ENCODE data around the gene MCM3AP. TPM values are rescaled to one million over a fixed set of nuclear protein-coding genes. Genes with fewer than 3 reads are reported as not detected.
A peak's percentile ranks its signal among the peaks of the same experiment; 100 is the strongest.

Gene MCM3AP
- total and polyA plus RNA-seq, 9 of the 15 experiments (the other 6 are each of a cell fraction or from before 2014, with no cell fraction given) = 6.5 to 179 (median 69.6) TPM

DNA sequence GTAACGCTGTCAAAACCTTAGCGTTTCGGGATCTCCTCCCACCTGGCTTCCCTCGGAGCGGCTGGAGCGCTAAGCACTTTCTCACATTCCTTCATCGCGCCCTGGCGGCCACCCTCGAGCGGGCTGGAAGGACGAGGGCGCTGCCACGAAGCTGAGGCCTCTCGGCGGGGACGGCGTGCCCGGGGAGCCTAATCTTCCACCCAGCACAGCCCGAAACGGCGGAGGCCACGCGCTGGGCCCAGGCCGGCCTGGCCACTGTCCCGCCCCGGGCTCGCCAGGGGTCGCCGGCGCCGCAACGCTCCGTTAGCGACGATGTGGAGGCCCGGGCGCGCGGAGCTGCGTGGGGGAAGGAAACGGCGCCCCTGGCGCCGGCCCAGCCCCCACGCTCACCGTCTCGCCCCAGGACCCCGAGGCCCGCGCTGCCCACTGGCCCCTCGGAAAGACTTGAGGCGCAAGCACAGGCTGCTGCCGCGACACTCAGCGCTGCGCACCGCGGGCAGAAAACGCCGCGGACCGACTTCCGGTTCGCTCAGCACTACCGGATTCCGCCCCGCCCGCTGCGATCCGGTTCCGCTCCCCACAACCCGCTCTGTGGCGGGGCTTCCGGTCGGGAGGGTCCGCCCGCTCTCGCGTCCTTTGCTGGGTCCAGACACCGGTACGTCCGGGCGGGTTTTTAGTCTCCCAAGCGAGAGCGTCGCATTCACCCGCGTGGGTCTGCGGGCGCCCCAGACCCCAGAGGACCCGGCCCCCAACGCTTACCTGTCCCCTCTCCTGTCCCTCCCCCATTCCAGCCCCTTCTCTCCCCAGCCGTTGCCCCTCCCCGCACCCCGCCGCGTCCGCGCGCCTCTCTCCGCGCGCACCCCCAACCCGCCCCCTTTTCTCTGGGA lies 593 bp upstream of the MCM3AP start, which contains the start of gene YBEY (continued):
- TF ChIP-seq, protein P1, sequence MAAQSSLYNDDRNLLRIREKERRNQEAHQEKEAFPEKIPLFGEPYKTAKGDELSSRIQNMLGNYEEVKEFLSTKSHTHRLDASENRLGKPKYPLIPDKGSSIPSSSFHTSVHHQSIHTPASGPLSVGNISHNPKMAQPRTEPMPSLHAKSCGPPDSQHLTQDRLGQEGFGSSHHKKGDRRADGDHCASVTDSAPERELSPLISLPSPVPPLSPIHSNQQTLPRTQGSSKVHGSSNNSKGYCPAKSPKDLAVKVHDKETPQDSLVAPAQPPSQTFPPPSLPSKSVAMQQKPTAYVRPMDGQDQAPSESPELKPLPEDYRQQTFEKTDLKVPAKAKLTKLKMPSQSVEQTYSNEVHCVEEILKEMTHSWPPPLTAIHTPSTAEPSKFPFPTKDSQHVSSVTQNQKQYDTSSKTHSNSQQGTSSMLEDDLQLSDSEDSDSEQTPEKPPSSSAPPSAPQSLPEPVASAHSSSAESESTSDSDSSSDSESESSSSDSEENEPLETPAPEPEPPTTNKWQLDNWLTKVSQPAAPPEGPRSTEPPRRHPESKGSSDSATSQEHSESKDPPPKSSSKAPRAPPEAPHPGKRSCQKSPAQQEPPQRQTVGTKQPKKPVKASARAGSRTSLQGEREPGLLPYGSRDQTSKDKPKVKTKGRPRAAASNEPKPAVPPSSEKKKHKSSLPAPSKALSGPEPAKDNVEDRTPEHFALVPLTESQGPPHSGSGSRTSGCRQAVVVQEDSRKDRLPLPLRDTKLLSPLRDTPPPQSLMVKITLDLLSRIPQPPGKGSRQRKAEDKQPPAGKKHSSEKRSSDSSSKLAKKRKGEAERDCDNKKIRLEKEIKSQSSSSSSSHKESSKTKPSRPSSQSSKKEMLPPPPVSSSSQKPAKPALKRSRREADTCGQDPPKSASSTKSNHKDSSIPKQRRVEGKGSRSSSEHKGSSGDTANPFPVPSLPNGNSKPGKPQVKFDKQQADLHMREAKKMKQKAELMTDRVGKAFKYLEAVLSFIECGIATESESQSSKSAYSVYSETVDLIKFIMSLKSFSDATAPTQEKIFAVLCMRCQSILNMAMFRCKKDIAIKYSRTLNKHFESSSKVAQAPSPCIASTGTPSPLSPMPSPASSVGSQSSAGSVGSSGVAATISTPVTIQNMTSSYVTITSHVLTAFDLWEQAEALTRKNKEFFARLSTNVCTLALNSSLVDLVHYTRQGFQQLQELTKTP (IDR thresholded peaks at IDR 0.05; ENCODE audit: low read depth in 1 of 2, partially characterized antibody in 2 of 2) = peak in 1 of 2 experiments; percentile 62
- TF ChIP-seq SMARCA4 (IDR thresholded peaks at IDR 0.05) = no peak
- TF ChIP-seq TCF7L2 (IDR thresholded peaks at IDR 0.05; ENCODE audit: low read depth, low read length) = no peak
- TF ChIP-seq TARDBP (IDR thresholded peaks at IDR 0.05) = peak; percentile 83; the same call in 1 of the 2 replicates
- no peak for TF ChIP-seq ZNF134 (CRISPR knock-in tag; conservative IDR thresholded peaks at IDR 0.05)
- no peak for TF ChIP-seq MTA1 (IDR thresholded peaks at IDR 0.05; ENCODE audit: borderline replicate concordance)
- no peak for TF ChIP-seq ZNF165 (CRISPR knock-in tag; IDR thresholded peaks at IDR 0.05; ENCODE audit: borderline replicate concordance)
- peak; percentile 52; the same call in 1 of the 2 replicates for TF ChIP-seq NFE2 (IDR thresholded peaks at IDR 0.05; ENCODE audit: low read depth)
- peak; percentile 96; the same call in 1 of the 2 replicates for TF ChIP-seq MTA3 (IDR thresholded peaks at IDR 0.05; ENCODE audit: borderline replicate concordance)
- TF ChIP-seq U2AF1 (optimal IDR thresholded peaks at IDR 0.05; ENCODE audit: low read depth, low read length) = peak; percentile 98
- TF ChIP-seq, protein P2, sequence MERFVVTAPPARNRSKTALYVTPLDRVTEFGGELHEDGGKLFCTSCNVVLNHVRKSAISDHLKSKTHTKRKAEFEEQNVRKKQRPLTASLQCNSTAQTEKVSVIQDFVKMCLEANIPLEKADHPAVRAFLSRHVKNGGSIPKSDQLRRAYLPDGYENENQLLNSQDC (CRISPR knock-in tag; IDR thresholded peaks at IDR 0.05) = 0 out of 2 replicates have a peak, but pooled peaks have one; percentile 1
- TF ChIP-seq BRD4 (IDR thresholded peaks at IDR 0.05) = peak; percentile 77; the same call in 1 of the 2 replicates
- TF ChIP-seq ZNF282 (CRISPR knock-in tag; IDR thresholded peaks at IDR 0.05) = peak; percentile 86; the same call in 1 of the 2 replicates
- TF ChIP-seq, protein P3, sequence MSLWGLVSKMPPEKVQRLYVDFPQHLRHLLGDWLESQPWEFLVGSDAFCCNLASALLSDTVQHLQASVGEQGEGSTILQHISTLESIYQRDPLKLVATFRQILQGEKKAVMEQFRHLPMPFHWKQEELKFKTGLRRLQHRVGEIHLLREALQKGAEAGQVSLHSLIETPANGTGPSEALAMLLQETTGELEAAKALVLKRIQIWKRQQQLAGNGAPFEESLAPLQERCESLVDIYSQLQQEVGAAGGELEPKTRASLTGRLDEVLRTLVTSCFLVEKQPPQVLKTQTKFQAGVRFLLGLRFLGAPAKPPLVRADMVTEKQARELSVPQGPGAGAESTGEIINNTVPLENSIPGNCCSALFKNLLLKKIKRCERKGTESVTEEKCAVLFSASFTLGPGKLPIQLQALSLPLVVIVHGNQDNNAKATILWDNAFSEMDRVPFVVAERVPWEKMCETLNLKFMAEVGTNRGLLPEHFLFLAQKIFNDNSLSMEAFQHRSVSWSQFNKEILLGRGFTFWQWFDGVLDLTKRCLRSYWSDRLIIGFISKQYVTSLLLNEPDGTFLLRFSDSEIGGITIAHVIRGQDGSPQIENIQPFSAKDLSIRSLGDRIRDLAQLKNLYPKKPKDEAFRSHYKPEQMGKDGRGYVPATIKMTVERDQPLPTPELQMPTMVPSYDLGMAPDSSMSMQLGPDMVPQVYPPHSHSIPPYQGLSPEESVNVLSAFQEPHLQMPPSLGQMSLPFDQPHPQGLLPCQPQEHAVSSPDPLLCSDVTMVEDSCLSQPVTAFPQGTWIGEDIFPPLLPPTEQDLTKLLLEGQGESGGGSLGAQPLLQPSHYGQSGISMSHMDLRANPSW (CRISPR knock-in tag; IDR thresholded peaks at IDR 0.05) = peak; percentile 32; the same call in 1 of the 2 replicates
- TF ChIP-seq, protein P4, sequence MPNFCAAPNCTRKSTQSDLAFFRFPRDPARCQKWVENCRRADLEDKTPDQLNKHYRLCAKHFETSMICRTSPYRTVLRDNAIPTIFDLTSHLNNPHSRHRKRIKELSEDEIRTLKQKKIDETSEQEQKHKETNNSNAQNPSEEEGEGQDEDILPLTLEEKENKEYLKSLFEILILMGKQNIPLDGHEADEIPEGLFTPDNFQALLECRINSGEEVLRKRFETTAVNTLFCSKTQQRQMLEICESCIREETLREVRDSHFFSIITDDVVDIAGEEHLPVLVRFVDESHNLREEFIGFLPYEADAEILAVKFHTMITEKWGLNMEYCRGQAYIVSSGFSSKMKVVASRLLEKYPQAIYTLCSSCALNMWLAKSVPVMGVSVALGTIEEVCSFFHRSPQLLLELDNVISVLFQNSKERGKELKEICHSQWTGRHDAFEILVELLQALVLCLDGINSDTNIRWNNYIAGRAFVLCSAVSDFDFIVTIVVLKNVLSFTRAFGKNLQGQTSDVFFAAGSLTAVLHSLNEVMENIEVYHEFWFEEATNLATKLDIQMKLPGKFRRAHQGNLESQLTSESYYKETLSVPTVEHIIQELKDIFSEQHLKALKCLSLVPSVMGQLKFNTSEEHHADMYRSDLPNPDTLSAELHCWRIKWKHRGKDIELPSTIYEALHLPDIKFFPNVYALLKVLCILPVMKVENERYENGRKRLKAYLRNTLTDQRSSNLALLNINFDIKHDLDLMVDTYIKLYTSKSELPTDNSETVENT (CRISPR knock-in tag; IDR thresholded peaks at IDR 0.05) = no peak
- TF ChIP-seq, protein P5, sequence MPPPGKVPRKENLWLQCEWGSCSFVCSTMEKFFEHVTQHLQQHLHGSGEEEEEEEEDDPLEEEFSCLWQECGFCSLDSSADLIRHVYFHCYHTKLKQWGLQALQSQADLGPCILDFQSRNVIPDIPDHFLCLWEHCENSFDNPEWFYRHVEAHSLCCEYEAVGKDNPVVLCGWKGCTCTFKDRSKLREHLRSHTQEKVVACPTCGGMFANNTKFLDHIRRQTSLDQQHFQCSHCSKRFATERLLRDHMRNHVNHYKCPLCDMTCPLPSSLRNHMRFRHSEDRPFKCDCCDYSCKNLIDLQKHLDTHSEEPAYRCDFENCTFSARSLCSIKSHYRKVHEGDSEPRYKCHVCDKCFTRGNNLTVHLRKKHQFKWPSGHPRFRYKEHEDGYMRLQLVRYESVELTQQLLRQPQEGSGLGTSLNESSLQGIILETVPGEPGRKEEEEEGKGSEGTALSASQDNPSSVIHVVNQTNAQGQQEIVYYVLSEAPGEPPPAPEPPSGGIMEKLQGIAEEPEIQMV (tag; conservative IDR thresholded peaks at IDR 0.05; ENCODE audit: low read depth) = 0 out of 2 replicates have a peak, but pooled peaks have one; percentile 16

All from K562 (cell line).